ENCODE results near the gene SHC1. TPM values are rescaled to one million over a fixed set of nuclear protein-coding genes. Genes with fewer than 3 reads are reported as not detected.

Gene SHC1
- polyA plus RNA-seq, 1 of the 3 experiments (the other 2 are of a cell fraction): 338 TPM

DNA sequence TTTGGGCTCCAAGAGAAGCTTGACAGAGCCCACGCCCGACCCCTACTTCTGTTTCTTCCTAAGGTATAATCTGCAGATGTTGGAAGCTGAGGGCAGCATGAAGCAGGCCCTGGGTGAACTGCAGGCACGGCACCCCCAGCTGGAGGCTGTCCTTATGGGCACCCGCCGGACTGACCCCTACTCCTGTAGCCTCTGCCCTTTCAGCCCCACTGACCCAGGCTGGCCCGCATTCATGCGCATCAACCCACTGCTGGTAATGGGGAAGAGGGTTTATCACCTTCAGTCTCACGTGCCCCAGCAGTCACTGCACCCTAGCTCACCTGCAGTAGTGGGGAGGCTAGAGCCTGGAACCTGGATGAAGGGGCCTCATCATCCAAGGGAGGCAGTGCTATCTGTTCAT, 19.7 kb upstream of the SHC1 start (continued):
- no peak for TF ChIP-seq RFX5 (IDR thresholded peaks at IDR 0.05; ENCODE audit: low read length)
- TF ChIP-seq EP300 (IDR thresholded peaks at IDR 0.05; ENCODE audit: borderline replicate concordance in 1 of 2, low read depth in 1 of 2, low read length in 1 of 2): no peak
- no peak for TF ChIP-seq ZBTB33 (IDR thresholded peaks at IDR 0.05; ENCODE audit: borderline replicate concordance, low read depth)
- no peak for TF ChIP-seq TAF1 (IDR thresholded peaks at IDR 0.05; ENCODE audit: borderline replicate concordance, low read depth, low read length)
- no peak for TF ChIP-seq YY1 (IDR thresholded peaks at IDR 0.05; ENCODE audit: low read depth)
- TF ChIP-seq JUND (IDR thresholded peaks at IDR 0.05): no peak
- TF ChIP-seq TEAD4 (IDR thresholded peaks at IDR 0.05; ENCODE audit: borderline replicate concordance, insufficient read depth): no peak
- TF ChIP-seq USF2 (IDR thresholded peaks at IDR 0.05; ENCODE audit: borderline replicate concordance, low read depth, low read length): no peak
- TF ChIP-seq RCOR1 (IDR thresholded peaks at IDR 0.05; ENCODE audit: low read length): no peak
- TF ChIP-seq MAX (IDR thresholded peaks at IDR 0.05; ENCODE audit: low read depth): no peak

- POLR2A ChIA-PET: interaction anchor here (1.4 kb wide), 1 partner anchor 11 kb away, joined by 4 read pairs; no protein-coding TSS in a partner anchor
- Histone ChIP-seq H3K4me2 (no peak overlapping the region), H3F3A (replicated peaks; ENCODE audit: insufficient read depth) (no peaks in the 10 kb centered on the region), H3K79me2 (ENCODE audit: insufficient read depth) (peaks cover 44% of the 10 kb centered on the region), H3K4me1 (ENCODE audit: control insufficient read depth in 1 of 2, insufficient read depth in 2 of 2, low read depth in 1 of 2, low read length in 1 of 2) (peaks cover 0 to 28% of the 10 kb centered on the region in 2 experiments; a peak in 1 of 4 replicates), H2AFZ (ENCODE audit: low read depth) (no peak overlapping the region), H4K20me1 (ENCODE audit: insufficient read depth) (no peaks in the 10 kb centered on the region), H3K27me3 (ENCODE audit: insufficient read depth) (no peaks in the 10 kb centered on the region), H3K9ac (no peak overlapping the region), H3K36me3 (replicated peaks in 1 of 2; ENCODE audit: control insufficient read depth in 1 of 2, insufficient read depth in 2 of 2, low read length in 1 of 2) (peaks cover 24 to 33% of the 10 kb centered on the region in 2 experiments), H3K4me3 (ENCODE audit: low read depth in 2 of 2, low read length in 1 of 2) (no peak overlapping the region), H3K9me2 (no peaks in the 10 kb centered on the region), H3K9me3 (no peaks in the 10 kb centered on the region), H3K27ac (ENCODE audit: low read depth in 2 of 2, low read length in 1 of 2) (no peak overlapping the region; a peak in 1 of 4 replicates)
- DNase-seq: no peak
- TF ChIP-seq POLR2AphosphoS5 (IDR thresholded peaks at IDR 0.05; ENCODE audit: low read depth, low read length) (no peak), ELF1 (IDR thresholded peaks at IDR 0.05) (no peak), USF2 (IDR thresholded peaks at IDR 0.05; ENCODE audit: borderline replicate concordance, low read depth, low read length) (no peak), EZH2phosphoT487 (IDR thresholded peaks at IDR 0.05; ENCODE audit: borderline replicate concordance, low read depth) (no peak), CHD2 (IDR thresholded peaks at IDR 0.05; ENCODE audit: low read length, partially characterized antibody) (no peak), FOXJ3 (CRISPR knock-in tag; IDR thresholded peaks at IDR 0.05) (no peak), CTCF (IDR thresholded peaks at IDR 0.05) (no peak), MAX (IDR thresholded peaks at IDR 0.05; ENCODE audit: low read depth) (no peak), RXRA (IDR thresholded peaks at IDR 0.05; ENCODE audit: borderline replicate concordance, low read depth) (no peak), NRF1 (IDR thresholded peaks at IDR 0.05; ENCODE audit: low read depth, low read length) (no peak), RAD21 (IDR thresholded peaks at IDR 0.05; ENCODE audit: low read length) (no peak)
- 66% methylated on average over 3 of the region's 3 CpGs for WGBS (ENCODE audit: low lambda C conversion rate)
- CTCF ChIA-PET: interaction anchor here (1.2 to 37.5 kb wide), 5 partner anchors 9 to 102 kb away, joined by 4 to 640 read pairs (median 10); partner anchors contain the start of genes CKS1B, LENEP and ZBTB7B
Observed at GRCh38 chr1:154989195-154989860, 18.8 kb upstream of the SHC1 start.

Measured in SK-N-SH (cell line).